ENCODE measurements around the gene MOSMO. TPM values are rescaled to one million over a fixed set of nuclear protein-coding genes. Genes with fewer than 3 reads are reported as not detected.

MOSMO gene
- total and polyA plus RNA-seq, 9 of the 15 experiments (the other 6 are each of a cell fraction or from before 2014, with no cell fraction given), result 1.9 to 13.3 (median 7.7) TPM

DNA sequence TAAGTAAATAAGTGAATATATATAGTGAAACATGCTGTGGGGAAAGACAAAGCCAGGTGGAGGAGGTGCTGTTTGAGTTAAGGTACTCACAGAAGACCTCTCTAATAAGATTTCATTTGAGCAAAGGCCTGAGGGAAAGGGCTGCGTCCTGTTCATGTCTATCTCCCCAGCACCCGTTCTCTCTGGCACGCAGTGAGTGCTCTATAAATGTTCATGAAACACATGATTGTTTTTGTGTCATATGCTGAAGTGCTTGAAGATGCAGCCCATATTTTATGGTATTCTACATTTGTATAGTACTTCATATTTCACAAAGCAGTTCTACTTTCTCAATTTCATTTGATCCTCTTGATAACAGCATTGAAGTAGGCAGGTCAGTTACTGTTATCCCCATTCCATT is 85.4 kb downstream of the MOSMO start:
- Histone ChIP-seq H2AFZ (ENCODE audit: low read depth, low read length) (no peak overlapping the region), H3K4me3 (no peak overlapping the region), H3K9ac (ENCODE audit: insufficient read depth in 1 of 2, low read depth in 2 of 2, low read length in 2 of 2) (no peak overlapping the region), H3K79me2 (ENCODE audit: control insufficient read depth, insufficient read depth, low read length) (no peaks in the 10 kb centered on the region), H3K4me1 (replicated peaks in 1 of 2; ENCODE audit: control insufficient read depth in 2 of 2, insufficient read depth in 2 of 2, low read length in 2 of 2) (no peaks in the 10 kb centered on the region; a peak in 2 of 5 replicates), H3K36me3 (ENCODE audit: control insufficient read depth, insufficient read depth, low read length) (no peaks in the 10 kb centered on the region), H3K27ac (ENCODE audit: extremely low read depth, low read depth, low read length) (no peak overlapping the region), H4K20me1 (replicated peaks; ENCODE audit: control insufficient read depth, insufficient read depth, low read length) (no peaks in the 10 kb centered on the region), H3K4me2 (ENCODE audit: insufficient read depth, low read length) (no peak overlapping the region), H3K27me3 (ENCODE audit: control insufficient read depth in 2 of 2, insufficient read depth in 2 of 2, low read length in 2 of 2) (peaks cover 5 to 8% of the 10 kb centered on the region in 2 experiments), H3K9me1 (ENCODE audit: control insufficient read depth, insufficient read depth, low read length) (no peaks in the 10 kb centered on the region), H3K9me3 (replicated peaks; ENCODE audit: control insufficient read depth, insufficient read depth, low read depth, low read length) (no peaks in the 10 kb centered on the region)
- FAIRE-seq (no peak), ATAC-seq (no peak), DNase-seq (ENCODE audit: extremely low read depth in 1 of 4, low spot score in 3 of 4) (no peak)
- POLR2A ChIA-PET, result no interaction called here
- in situ Hi-C loops (cut with MboI), result no loop called here
- BruUV-seq (replicated peaks), result no TSS peak
- WGBS (ENCODE audit: insufficient coverage, low coverage, missing lambda C conversion rate), result 5% methylated on average over 3 of the region's 3 CpGs
- intact Hi-C loops (cut with micrococcal nuclease), result no loop called here
- CTCF ChIA-PET (ENCODE audit: low intra/inter-chr PET ratio), result no interaction called here
- no peak for TF ChIP-seq PTBP1 (IDR thresholded peaks at IDR 0.05; ENCODE audit: low read depth, low read length)
- TF ChIP-seq HDAC8 (tag; IDR thresholded peaks at IDR 0.05), result no peak
- TF ChIP-seq LARP7 (IDR thresholded peaks at IDR 0.05), result no peak
- TF ChIP-seq, protein P1, sequence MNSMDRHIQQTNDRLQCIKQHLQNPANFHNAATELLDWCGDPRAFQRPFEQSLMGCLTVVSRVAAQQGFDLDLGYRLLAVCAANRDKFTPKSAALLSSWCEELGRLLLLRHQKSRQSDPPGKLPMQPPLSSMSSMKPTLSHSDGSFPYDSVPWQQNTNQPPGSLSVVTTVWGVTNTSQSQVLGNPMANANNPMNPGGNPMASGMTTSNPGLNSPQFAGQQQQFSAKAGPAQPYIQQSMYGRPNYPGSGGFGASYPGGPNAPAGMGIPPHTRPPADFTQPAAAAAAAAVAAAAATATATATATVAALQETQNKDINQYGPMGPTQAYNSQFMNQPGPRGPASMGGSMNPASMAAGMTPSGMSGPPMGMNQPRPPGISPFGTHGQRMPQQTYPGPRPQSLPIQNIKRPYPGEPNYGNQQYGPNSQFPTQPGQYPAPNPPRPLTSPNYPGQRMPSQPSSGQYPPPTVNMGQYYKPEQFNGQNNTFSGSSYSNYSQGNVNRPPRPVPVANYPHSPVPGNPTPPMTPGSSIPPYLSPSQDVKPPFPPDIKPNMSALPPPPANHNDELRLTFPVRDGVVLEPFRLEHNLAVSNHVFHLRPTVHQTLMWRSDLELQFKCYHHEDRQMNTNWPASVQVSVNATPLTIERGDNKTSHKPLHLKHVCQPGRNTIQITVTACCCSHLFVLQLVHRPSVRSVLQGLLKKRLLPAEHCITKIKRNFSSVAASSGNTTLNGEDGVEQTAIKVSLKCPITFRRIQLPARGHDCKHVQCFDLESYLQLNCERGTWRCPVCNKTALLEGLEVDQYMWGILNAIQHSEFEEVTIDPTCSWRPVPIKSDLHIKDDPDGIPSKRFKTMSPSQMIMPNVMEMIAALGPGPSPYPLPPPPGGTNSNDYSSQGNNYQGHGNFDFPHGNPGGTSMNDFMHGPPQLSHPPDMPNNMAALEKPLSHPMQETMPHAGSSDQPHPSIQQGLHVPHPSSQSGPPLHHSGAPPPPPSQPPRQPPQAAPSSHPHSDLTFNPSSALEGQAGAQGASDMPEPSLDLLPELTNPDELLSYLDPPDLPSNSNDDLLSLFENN (IDR thresholded peaks at IDR 0.05; ENCODE audit: low read depth in 2 of 2, low read length in 2 of 2), result no peak
- no peak for TF ChIP-seq ZNF324 (CRISPR knock-in tag; IDR thresholded peaks at IDR 0.05)
- TF ChIP-seq, protein P2, sequence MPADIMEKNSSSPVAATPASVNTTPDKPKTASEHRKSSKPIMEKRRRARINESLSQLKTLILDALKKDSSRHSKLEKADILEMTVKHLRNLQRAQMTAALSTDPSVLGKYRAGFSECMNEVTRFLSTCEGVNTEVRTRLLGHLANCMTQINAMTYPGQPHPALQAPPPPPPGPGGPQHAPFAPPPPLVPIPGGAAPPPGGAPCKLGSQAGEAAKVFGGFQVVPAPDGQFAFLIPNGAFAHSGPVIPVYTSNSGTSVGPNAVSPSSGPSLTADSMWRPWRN (IDR thresholded peaks at IDR 0.05; ENCODE audit: low read depth), result no peak
- no peak for TF ChIP-seq GTF2F1 (IDR thresholded peaks at IDR 0.05; ENCODE audit: low read depth, low read length)
- TF ChIP-seq KDM5B (IDR thresholded peaks at IDR 0.05; ENCODE audit: insufficient replicate concordance, low read depth, low read length), result no peak
- no peak for TF ChIP-seq KHSRP (IDR thresholded peaks at IDR 0.05)
- TF ChIP-seq ZNF696 (CRISPR knock-in tag; conservative IDR thresholded peaks at IDR 0.05), result no peak
- TF ChIP-seq PTTG1 (tag; IDR thresholded peaks at IDR 0.05; ENCODE audit: low read depth), result no peak
- TF ChIP-seq CBX1 (IDR thresholded peaks at IDR 0.05; ENCODE audit: low read depth), result no peak
- TF ChIP-seq, protein P3, sequence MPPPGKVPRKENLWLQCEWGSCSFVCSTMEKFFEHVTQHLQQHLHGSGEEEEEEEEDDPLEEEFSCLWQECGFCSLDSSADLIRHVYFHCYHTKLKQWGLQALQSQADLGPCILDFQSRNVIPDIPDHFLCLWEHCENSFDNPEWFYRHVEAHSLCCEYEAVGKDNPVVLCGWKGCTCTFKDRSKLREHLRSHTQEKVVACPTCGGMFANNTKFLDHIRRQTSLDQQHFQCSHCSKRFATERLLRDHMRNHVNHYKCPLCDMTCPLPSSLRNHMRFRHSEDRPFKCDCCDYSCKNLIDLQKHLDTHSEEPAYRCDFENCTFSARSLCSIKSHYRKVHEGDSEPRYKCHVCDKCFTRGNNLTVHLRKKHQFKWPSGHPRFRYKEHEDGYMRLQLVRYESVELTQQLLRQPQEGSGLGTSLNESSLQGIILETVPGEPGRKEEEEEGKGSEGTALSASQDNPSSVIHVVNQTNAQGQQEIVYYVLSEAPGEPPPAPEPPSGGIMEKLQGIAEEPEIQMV (tag; conservative IDR thresholded peaks at IDR 0.05; ENCODE audit: low read depth), result no peak
- no peak for TF ChIP-seq E2F3 (CRISPR knock-in tag; IDR thresholded peaks at IDR 0.05)
- TF ChIP-seq RBM14 (IDR thresholded peaks at IDR 0.05; ENCODE audit: borderline replicate concordance, insufficient read depth, low read depth, low read length), result no peak
